HG03469 (cell line): Measurements from ENCODE around the gene DICER1.

Experiments used
- ATAC-seq: cut with Tn5 transposase; IDR thresholded peaks from one replicate; pipeline ENCODE4 v1.9.1; 2021; ENCODE audit warnings: mild to moderate bottlenecking, moderate library complexity, moderate number of reproducible peaks; ENCODE audit not compliant: unreplicated experiment

Gene DICER1

GRCh38 chr14:95092723-95093122 lies 64.6 kb downstream of the DICER1 start:
- no peak for ATAC-seq

- ATAC-seq, result no peak
These were observed 65.7 kb downstream of the DICER1 start for GRCh38 chr14:95091581-95091980.

- no peak for ATAC-seq
These were observed 68.7 kb downstream of the DICER1 start for GRCh38 chr14:95088665-95089064.

GRCh38 chr14:95087619-95088018 lies 69.7 kb downstream of the DICER1 start:
- ATAC-seq, result no peak

- ATAC-seq, result no peak
These were observed 72.0 kb downstream of the DICER1 start for GRCh38 chr14:95085321-95085720.

DNA sequence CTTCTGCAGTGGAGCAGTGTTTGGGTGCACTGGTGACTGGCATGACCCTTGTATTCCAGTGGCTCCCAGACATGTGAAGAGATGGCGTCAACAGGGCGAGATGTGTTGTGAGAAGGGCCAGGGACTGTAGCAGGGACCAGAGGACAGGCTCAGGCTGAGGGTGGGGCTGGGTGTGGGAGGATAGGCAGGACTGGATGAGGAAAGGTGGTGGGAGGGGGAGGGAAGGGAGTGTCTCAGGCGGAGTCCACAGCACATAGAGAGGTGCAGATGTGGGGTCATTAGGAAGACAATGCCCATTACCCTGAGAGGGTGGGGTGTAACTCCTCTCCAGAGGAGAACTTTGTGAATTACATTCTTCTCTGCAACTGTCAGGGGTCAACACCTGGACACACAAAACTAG lies 78.5 kb downstream of the DICER1 start:
- no peak for ATAC-seq

DNA sequence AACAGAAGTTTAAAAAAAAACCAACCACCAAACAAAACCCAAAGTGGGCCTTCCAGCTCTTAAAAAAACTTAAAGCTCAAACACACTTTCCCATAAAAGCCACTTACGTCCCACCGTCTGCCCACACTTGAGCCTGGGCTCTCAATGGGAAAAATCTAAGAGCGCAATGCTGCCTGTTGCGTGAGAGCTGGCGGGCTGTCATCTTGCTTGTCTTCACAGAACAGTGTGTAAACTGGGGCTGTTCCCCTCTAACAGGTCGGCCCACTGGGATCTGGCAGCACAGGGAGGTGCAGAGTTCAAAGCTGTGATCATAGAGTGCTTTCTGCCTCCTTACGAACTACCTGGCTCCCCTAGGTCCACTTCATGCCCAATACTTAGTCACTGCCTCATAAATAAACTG lies 80.0 kb downstream of the DICER1 start:
- no peak for ATAC-seq

DNA sequence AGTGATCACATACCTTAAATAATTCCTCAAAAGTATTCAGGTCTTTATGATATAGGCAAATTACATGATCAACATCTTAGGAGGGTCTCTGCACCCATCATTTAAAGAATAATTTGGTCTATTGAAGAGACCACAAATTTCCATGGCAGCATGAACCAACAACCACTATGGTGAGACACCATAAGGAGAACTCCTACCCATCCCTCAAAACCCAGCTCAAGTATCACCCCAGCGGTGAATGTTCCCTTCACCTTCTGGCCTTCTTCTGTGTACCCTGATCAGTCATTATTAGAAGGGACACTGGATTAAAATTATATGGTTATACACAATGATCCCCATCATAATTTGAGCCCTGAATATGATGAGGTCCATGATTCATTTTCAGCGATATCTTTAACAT lies 81.5 kb downstream of the DICER1 start:
- ATAC-seq, result no peak

GRCh38 chr14:95073947-95074346 lies 83.4 kb downstream of the DICER1 start:
- ATAC-seq, result no peak

DNA sequence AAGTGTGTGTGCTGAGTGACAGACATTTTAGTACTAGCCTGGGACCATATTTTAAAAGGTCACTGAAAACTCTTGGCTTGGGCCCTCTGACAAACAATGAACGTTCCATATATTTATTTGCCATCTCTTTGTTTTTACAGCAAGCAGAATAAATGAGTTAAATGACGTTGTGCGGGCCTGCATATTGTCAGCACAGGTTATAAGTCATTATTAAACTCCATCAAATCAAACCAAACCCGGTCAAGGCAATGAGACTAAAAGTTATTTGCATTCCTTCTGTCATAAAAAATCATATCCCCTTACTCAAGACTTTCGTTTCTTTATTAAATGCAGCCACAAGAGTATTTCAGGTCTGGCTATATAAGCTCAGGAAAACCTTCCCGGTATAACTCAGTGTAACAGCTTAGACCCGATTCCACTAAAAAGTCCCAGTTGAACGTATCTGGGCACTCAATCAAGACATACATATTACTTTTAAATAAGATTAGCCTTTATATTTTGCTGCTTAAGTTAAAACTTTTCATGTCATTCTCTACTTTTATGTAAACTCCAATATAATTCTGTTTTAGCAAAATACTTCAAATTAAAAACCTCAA lies 84.9 kb downstream of the DICER1 start:
- ATAC-seq, result no peak

- ATAC-seq, result no peak
These were observed 85.6 kb downstream of the DICER1 start for GRCh38 chr14:95071649-95072280.

DNA sequence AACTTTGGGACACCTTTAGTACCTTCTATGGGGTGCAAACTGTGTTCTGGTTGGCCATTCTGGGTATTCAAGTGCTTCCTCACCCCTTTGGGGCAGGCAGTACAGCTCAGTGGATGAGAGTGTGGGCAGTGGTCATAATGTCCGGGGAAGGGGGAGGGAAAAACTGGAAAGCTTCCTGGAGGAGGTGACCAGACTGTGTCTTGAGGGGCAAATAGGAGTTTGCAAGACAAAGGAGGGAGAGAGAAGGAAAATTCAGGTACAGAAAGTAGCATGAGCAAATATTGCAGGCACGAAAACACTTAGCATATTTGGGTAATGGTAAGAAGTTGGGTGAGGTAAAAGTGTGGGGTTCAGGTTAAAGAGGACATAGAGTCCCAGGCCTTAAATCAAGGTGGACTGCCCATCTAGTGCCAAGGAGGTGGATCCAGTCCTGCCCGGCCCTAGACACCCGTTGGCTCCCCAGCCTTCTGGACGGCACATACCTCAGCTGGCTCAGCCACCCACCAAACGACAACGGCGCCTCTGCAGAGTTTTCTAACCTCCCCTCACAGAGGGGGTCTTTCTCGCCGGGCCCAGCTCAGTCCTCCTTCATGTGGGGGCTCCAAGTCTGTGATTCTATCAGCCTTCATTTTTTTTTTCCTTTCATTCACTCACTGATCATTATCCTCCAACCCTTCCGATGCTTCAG lies 86.4 kb downstream of the DICER1 start:
- no peak for ATAC-seq

DNA sequence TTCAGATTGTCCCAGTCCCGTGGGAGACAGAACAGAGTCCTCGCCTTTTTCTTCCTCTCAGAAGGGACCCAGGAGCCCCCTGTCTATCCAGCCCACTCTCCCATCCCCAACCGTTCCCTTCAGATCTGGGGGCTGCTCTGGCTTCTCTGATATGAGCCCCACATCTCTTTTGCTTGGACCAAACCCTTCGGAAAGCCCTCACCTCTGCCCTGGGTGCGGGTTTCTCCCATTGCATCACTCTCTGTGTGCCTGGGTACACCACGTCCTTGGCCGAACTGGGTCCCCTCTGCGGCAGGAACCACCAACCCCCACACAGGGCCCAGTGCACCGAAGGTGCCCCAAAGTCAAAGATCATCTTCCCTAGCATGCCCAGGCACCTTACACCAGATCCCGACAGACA lies 87.8 kb downstream of the DICER1 start:
- no peak for ATAC-seq

DNA sequence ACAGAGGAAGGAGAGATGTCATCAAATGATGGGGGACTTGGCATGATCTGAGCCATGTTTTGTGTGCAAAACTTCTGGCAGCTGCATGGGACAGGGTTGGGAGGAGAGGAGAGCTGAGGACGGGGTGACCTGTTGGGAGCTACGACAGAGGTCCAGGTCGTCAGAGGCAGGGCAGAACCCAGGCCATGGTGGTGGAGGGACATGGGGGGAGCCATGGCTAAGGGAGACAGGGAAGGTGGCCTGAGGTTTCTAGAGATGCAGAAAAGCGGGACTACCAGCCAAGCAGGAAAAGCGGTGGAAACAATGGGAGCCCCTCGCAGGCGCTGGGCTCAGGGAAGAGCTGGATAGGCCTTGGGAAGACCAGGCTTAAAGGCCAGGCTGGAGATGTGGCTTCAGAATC lies 88.3 kb downstream of the DICER1 start:
- no peak for ATAC-seq

- no peak for ATAC-seq
These were observed 88.8 kb downstream of the DICER1 start for GRCh38 chr14:95068521-95068920.

GRCh38 chr14:95068080-95068479 lies 89.2 kb downstream of the DICER1 start:
- ATAC-seq, result no peak

DNA sequence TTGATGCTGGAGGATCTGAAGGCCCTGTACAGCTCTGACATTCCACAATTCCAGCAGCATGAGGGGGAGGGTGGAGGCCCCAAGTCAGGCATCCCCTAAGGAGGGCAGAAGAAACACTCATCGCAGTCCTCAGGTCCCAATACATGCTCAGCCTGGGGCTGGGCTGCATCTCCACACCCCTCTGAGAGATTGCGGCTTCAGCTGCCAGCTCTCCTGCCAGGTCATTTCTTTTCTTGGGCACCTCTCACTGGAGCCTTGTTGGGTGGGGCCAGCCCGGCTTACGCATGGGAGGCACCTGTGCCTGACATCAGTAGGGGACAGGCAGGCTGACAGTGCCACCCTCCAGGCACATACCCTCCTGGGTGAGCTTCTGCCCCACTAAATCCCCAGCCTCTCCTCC lies 89.8 kb downstream of the DICER1 start:
- ATAC-seq, result no peak

- ATAC-seq, result no peak
These were observed 90.8 kb downstream of the DICER1 start for GRCh38 chr14:95066427-95066986.

DNA sequence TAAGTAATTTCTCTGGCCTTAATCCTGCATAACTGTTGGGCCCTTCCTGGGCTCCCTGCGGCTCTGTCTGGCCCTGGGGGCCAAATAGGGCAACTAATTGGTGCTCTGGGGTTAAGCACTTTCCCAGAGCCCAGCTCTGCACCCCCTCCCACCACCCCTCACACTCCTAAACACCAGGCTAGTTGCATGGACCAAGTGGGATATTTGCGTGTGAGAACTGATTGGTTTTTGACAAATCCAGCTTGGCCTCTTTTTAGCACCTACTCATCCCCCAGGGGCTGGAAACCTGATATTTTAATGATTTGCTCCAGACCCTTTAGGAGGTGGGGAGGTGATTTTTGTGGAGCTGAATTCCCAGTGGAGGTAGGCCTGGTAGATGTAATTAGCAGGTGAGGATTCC lies 91.9 kb downstream of the DICER1 start:
- ATAC-seq, result no peak

DNA sequence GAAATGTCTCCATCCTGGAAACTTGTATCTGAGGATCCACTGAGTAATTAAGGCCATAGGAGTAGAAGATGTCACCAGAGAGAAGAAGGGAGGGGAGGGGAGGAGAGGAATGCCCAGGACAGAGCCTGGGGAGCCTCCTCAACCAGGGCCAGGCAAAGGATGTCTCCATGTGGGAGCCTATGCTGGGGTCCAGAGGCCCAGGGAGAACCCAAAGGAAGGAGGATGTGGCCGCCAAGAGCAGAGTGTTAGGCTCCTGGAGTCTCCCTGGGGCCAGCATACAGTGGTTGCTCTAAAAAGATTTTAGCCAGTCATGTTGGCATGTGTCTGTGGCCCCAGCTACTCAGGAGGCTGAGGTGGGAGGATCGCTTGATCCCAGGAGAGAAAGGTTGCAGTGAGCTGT lies 92.6 kb downstream of the DICER1 start:
- ATAC-seq, result no peak

DNA sequence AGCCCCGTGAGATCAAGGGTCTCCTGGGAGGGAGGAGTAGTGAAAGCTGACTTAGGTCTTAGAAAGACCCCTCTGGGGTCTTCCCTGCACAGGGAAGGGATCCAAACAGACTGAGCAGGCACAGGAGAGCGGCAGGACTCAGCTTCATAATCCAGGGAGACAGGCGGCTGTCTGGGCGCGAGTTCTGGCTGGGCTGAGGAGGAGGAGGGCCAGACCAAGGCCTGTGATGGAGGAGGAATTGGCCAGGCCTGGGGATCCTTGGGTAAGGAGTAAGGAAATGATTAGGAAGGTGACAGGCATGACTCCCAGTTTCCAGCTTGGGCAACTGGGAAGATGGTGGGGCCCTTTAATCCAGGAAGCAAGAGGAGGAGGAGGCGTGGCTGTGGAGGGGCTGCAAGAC lies 93.1 kb downstream of the DICER1 start:
- no peak for ATAC-seq

GRCh38 chr14:95063391-95063790 lies 93.9 kb downstream of the DICER1 start:
- no peak for ATAC-seq
